Smooth muscle cell (in vitro differentiated cells): Measurements from ENCODE around the gene HSP90AB1. TPM values are rescaled to one million over a fixed set of nuclear protein-coding genes. Genes with fewer than 3 reads are reported as not detected.

ENCODE experiments used
- DNase-seq: peaks from one replicate; lab custom pipeline; 2025; ENCODE audit not compliant: unreplicated experiment; lab: John Stamatoyannopoulos, UW
- H2AFZ ChIP-seq: fragments of 200-600 bp; sonication (generic); 2 replicates; pipeline ENCODE4 v1.6.0; 2016; ENCODE audit warnings: antibody characterized with exemption, low read depth, mild to moderate bottlenecking
- H3F3A ChIP-seq: fragments of 200-600 bp; sonication (generic); 2 replicates; pipeline ENCODE4 v1.6.0; 2017; ENCODE audit warnings: antibody characterized with exemption, low read depth
- H3K27ac ChIP-seq: fragments of 200-600 bp; sonication (generic); 2 replicates; pipeline ENCODE4 v1.5.1; 2016; ENCODE audit warnings: low read depth, mild to moderate bottlenecking
- H3K27me3 ChIP-seq: fragments of 200-600 bp; sonication (generic); 2 replicates; pipeline ENCODE4 v1.6.1; 2016; ENCODE audit warnings: low read depth, mild to moderate bottlenecking
- H3K36me3 ChIP-seq: fragments of 200-600 bp; sonication (generic); 2 replicates; pipeline ENCODE4 v1.5.1; 2016; ENCODE audit warnings: low read depth
- H3K4me1 ChIP-seq: fragments of 200-600 bp; sonication (generic); 2 replicates; pipeline ENCODE4 v1.5.1; 2016; ENCODE audit warnings: low read depth
- H3K4me2 ChIP-seq: fragments of 200-600 bp; sonication (generic); 2 replicates; pipeline ENCODE4 v1.6.0; 2016; ENCODE audit warnings: mild to moderate bottlenecking
- H3K4me3 ChIP-seq: fragments of 200-600 bp; sonication (generic); 2 replicates; pipeline ENCODE4 v1.5.1; 2016; ENCODE audit warnings: mild to moderate bottlenecking
- H3K79me2 ChIP-seq: fragments of 200-600 bp; sonication (generic); 2 replicates; pipeline ENCODE4 v1.6.0; 2016; ENCODE audit warnings: low read depth, mild to moderate bottlenecking
- H3K9ac ChIP-seq: fragments of 200-600 bp; sonication (generic); 2 replicates; pipeline ENCODE4 v1.6.0; 2016; ENCODE audit warnings: low read depth
- H3K9me3 ChIP-seq: fragments of 200-600 bp; sonication (generic); replicated peaks from 2 replicates; pipeline ENCODE4 v1.5.1; 2016; ENCODE audit warnings: low read depth
- H4K20me1 ChIP-seq: fragments of 200-600 bp; sonication (generic); 2 replicates; pipeline ENCODE4 v1.6.0; 2016; ENCODE audit warnings: low read depth
- CTCF ChIP-seq: fragments of 200-600 bp; sonication (generic); IDR thresholded peaks from 2 replicates; pipeline ENCODE4 v1.5.1; 2017; ENCODE audit warnings: borderline replicate concordance, mild to moderate bottlenecking, antibody characterized with exemption; ENCODE audit not compliant: insufficient read depth, poor library complexity, severe bottlenecking
- WGBS: methylation state at CpG from one replicate; pipeline ENCODE4 v1.1.7; 2016; ENCODE audit warnings: low lambda C conversion rate; 5-methylcytosine and 5-hydroxymethylcytosine counted together
- polyA plus RNA-seq: library from polyadenylated mRNA; unstranded; fragments of >200 nt; fragmentation: Nextera tagmentation; extraction: Ambion mirVana; gene quantifications from 2 replicates; pipeline ENCODE4 v1.2.1, GENCODE V29; 2016
- total RNA-seq: library from RNA; depleted of rRNA; stranded (reverse); fragments of >200 nt; gene quantifications from 2 replicates; pipeline ENCODE4 v1.2.3, GENCODE V29; 2014

Gene HSP90AB1
- total and polyA plus RNA-seq, 2 experiments from 2014 or later = 408 to 736 TPM

GRCh38 chr6:44225579-44226325, 21.1 kb upstream of the HSP90AB1 start:
- Histone ChIP-seq H3K9ac (no peak overlapping the region), H2AFZ (no peak overlapping the region), H3K27me3 (no peaks in the 10 kb centered on the region), H3K79me2 (no peaks in the 10 kb centered on the region), H3K27ac (no peak overlapping the region), H3K4me2 (no peak overlapping the region), H3F3A (peaks cover 6% of the 10 kb centered on the region), H3K4me3 (no peak overlapping the region), H3K4me1 (peaks cover 34% of the 10 kb centered on the region), H3K36me3 (no peaks in the 10 kb centered on the region), H3K9me3 (no peaks in the 10 kb centered on the region), H4K20me1 (no peaks in the 10 kb centered on the region)
- TF ChIP-seq CTCF = no peak
- DNase-seq = no peak
- 92% methylated on average over 8 of the region's 8 CpGs for WGBS

- no peaks in the 10 kb centered on the region for H3K79me2 ChIP-seq
- peaks cover 33% of the 10 kb centered on the region for H3K4me1 ChIP-seq
- H3K4me2 ChIP-seq = no peak overlapping the region
- no peak overlapping the region for H2AFZ ChIP-seq
- no peak overlapping the region for H3K4me3 ChIP-seq
- H3K9me3 ChIP-seq = no peaks in the 10 kb centered on the region
- H3K27me3 ChIP-seq = no peaks in the 10 kb centered on the region
- no peak for DNase-seq
- no peak overlapping the region for H3K9ac ChIP-seq
- TF ChIP-seq CTCF = no peak
- no peaks in the 10 kb centered on the region for H3K36me3 ChIP-seq
- WGBS = 70% methylated on average over 15 of the region's 15 CpGs
- no peaks in the 10 kb centered on the region for H3F3A ChIP-seq
- H3K27ac ChIP-seq = no peak overlapping the region
- H4K20me1 ChIP-seq = no peaks in the 10 kb centered on the region
Observed at GRCh38 chr6:44226368-44227147, 20.3 kb upstream of the HSP90AB1 start.

GRCh38 chr6:44227148-44227793, 19.6 kb upstream of the HSP90AB1 start:
- no peak for DNase-seq
- WGBS = 80% methylated on average over 6 of the region's 7 CpGs
- no peaks in the 10 kb centered on the region for H4K20me1 ChIP-seq

More at GRCh38 chr6:44227148-44227793, 19.6 kb upstream of the HSP90AB1 start:
- no peaks in the 10 kb centered on the region for H3F3A ChIP-seq
- H3K79me2 ChIP-seq = no peaks in the 10 kb centered on the region
- H3K27ac ChIP-seq = no peak overlapping the region
- no peak for TF ChIP-seq CTCF
- H3K9me3 ChIP-seq = no peaks in the 10 kb centered on the region
- H3K4me1 ChIP-seq = peaks cover 28% of the 10 kb centered on the region
- H3K27me3 ChIP-seq = no peaks in the 10 kb centered on the region
- no peaks in the 10 kb centered on the region for H3K36me3 ChIP-seq
- no peak overlapping the region for H2AFZ ChIP-seq
- H3K9ac ChIP-seq = no peak overlapping the region
- no peak overlapping the region for H3K4me3 ChIP-seq
- H3K4me2 ChIP-seq = no peak overlapping the region
